ENCODE results near the gene GRIPAP1. TPM values are rescaled to one million over a fixed set of nuclear protein-coding genes. Genes with fewer than 3 reads are reported as not detected.

GRIPAP1 gene
- total and polyA plus RNA-seq, 2 of the 13 experiments (the other 11 are each of a cell fraction or from before 2014, with no cell fraction given): 16.1 to 22.6 TPM

DNA sequence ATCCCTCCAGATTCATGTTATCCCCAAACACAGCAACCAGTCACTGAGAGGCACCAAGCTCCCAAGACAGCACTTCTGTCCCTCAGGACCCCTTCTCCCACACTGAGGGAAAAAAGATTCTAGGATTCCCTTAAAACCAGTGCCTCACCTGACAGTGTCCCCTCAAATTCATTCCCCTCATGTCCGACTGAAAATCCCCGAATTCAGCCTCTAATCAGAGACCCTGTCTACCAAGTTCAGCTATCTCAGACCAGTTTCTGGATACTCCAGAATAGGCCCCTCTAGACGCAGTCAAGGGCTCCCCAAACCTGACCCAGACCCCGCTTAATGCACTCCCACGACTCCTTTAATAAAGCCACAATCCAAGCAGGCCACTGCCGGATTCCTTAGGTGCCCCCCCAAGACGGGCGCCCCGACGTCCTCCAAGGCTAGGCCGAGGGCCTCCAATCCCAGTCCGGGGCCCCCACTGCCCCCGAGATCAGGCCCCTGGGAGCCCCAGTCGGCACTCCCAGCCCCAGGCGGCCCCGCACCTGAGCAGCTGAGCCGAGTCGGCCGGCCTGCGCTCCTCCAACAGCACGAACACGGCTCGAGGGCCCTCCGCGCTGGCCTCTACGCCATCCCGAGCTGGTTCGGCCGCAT lies 40.6 kb upstream of the GRIPAP1 start:
- Histone ChIP-seq H3K9me3 (ENCODE audit: low read length) (no peaks in the 10 kb centered on the region), H3K9ac (ENCODE audit: insufficient read depth, low read depth, low read length) (peak overlapping the region; percentile 84), H3K27me3 (ENCODE audit: control insufficient read depth in 1 of 2, insufficient read depth in 2 of 2, low read length in 2 of 2) (no peaks in the 10 kb centered on the region; a peak in 1 of 5 replicates), H3K36me3 (replicated peaks in 1 of 2; ENCODE audit: control insufficient read depth in 1 of 2, insufficient read depth in 2 of 2, low read length in 2 of 2) (peaks cover 4 to 12% of the 10 kb centered on the region in 2 experiments; a peak in 3 of 5 replicates), H3K4me1 (ENCODE audit: insufficient read depth, low read length) (peaks cover 41% of the 10 kb centered on the region), H3K79me2 (ENCODE audit: insufficient read depth, low read length) (peaks cover 20% of the 10 kb centered on the region), H3K4me2 (ENCODE audit: low read depth, low read length) (peak overlapping the region; percentile 85), H2AFZ (ENCODE audit: low read length) (no peak overlapping the region), H3K27ac (ENCODE audit: extremely low read length, insufficient read depth, low read length) (peak overlapping the region; percentile 66), H4K20me1 (ENCODE audit: insufficient read depth, low read length) (no peaks in the 10 kb centered on the region), H3K4me3 (replicated peaks in 1 of 3; ENCODE audit: insufficient read depth in 1 of 3, low read depth in 2 of 3, low read length in 3 of 3) (peak overlapping the region; percentile 73 to 82 (median 78))
- intact Hi-C loops (cut with micrococcal nuclease; ENCODE audit: unreplicated experiment): loop anchor here (2.0 to 5.0 kb wide), 2 partner anchors 58 to 85 kb away; partner anchors contain the start of gene OTUD5
- ChIA-PET CTCF (ENCODE audit: low intra/inter-chr PET ratio, low total read pairs) (no interaction called here), POLR2A (interaction anchor here (0.7 to 3.4 kb wide), 8 partner anchors 11 to 148 kb away, joined by 3 to 20 read pairs (median 6); partner anchors contain the start of genes GRIPAP1 and OTUD5)
- TF ChIP-seq SRY (CRISPR knock-in tag; IDR thresholded peaks at IDR 0.05): 0 out of 2 replicates have a peak, but pooled peaks have one; percentile 40
- TF ChIP-seq HNF4G (IDR thresholded peaks at IDR 0.05; ENCODE audit: borderline replicate concordance, low read depth, low read length): no peak
- no peak for TF ChIP-seq HNF4G (CRISPR knock-in tag; IDR thresholded peaks at IDR 0.05; ENCODE audit: borderline replicate concordance, low read depth)
- TF ChIP-seq, protein P1, sequence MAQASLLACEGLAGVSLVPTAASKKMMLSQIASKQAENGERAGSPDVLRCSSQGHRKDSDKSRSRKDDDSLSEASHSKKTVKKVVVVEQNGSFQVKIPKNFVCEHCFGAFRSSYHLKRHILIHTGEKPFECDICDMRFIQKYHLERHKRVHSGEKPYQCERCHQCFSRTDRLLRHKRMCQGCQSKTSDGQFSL (CRISPR knock-in tag; IDR thresholded peaks at IDR 0.05): 0 out of 2 replicates have a peak, but pooled peaks have one; percentile 28
- no peak for TF ChIP-seq ERF (CRISPR knock-in tag; IDR thresholded peaks at IDR 0.05)
- TF ChIP-seq ZNF768 (CRISPR knock-in tag; IDR thresholded peaks at IDR 0.05): peak; percentile 61; the same call in 1 of the 2 replicates
- no peak for TF ChIP-seq BRCA1 (CRISPR knock-in tag; IDR thresholded peaks at IDR 0.05)
- TF ChIP-seq TBX2 (CRISPR knock-in tag; IDR thresholded peaks at IDR 0.05; ENCODE audit: borderline replicate concordance): peak; percentile 16; the same call in 1 of the 2 replicates
- TF ChIP-seq, protein P2, sequence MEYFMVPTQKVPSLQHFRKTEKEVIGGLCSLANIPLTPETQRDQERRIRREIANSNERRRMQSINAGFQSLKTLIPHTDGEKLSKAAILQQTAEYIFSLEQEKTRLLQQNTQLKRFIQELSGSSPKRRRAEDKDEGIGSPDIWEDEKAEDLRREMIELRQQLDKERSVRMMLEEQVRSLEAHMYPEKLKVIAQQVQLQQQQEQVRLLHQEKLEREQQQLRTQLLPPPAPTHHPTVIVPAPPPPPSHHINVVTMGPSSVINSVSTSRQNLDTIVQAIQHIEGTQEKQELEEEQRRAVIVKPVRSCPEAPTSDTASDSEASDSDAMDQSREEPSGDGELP (IDR thresholded peaks at IDR 0.05; ENCODE audit: borderline replicate concordance, low read depth): 0 out of 2 replicates have a peak, but pooled peaks have one; percentile 21
- peak; percentile 63; the same call in 1 of the 2 replicates for TF ChIP-seq ZNF777 (CRISPR knock-in tag; IDR thresholded peaks at IDR 0.05)
- TF ChIP-seq, protein P3, sequence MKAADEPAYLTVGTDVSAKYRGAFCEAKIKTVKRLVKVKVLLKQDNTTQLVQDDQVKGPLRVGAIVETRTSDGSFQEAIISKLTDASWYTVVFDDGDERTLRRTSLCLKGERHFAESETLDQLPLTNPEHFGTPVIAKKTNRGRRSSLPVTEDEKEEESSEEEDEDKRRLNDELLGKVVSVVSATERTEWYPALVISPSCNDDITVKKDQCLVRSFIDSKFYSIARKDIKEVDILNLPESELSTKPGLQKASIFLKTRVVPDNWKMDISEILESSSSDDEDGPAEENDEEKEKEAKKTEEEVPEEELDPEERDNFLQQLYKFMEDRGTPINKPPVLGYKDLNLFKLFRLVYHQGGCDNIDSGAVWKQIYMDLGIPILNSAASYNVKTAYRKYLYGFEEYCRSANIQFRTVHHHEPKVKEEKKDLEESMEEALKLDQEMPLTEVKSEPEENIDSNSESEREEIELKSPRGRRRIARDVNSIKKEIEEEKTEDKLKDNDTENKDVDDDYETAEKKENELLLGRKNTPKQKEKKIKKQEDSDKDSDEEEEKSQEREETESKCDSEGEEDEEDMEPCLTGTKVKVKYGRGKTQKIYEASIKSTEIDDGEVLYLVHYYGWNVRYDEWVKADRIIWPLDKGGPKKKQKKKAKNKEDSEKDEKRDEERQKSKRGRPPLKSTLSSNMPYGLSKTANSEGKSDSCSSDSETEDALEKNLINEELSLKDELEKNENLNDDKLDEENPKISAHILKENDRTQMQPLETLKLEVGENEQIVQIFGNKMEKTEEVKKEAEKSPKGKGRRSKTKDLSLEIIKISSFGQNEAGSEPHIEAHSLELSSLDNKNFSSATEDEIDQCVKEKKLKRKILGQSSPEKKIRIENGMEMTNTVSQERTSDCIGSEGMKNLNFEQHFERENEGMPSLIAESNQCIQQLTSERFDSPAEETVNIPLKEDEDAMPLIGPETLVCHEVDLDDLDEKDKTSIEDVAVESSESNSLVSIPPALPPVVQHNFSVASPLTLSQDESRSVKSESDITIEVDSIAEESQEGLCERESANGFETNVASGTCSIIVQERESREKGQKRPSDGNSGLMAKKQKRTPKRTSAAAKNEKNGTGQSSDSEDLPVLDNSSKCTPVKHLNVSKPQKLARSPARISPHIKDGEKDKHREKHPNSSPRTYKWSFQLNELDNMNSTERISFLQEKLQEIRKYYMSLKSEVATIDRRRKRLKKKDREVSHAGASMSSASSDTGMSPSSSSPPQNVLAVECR (CRISPR knock-in tag; IDR thresholded peaks at IDR 0.05; ENCODE audit: borderline replicate concordance): peak; percentile 6; the same call in 1 of the 2 replicates
- peak; percentile 50 for TF ChIP-seq ZFY (CRISPR knock-in tag; IDR thresholded peaks at IDR 0.05)
- no peak for TF ChIP-seq U2AF2 (IDR thresholded peaks at IDR 0.05; ENCODE audit: low read depth, low read length)
- TF ChIP-seq, protein P4, sequence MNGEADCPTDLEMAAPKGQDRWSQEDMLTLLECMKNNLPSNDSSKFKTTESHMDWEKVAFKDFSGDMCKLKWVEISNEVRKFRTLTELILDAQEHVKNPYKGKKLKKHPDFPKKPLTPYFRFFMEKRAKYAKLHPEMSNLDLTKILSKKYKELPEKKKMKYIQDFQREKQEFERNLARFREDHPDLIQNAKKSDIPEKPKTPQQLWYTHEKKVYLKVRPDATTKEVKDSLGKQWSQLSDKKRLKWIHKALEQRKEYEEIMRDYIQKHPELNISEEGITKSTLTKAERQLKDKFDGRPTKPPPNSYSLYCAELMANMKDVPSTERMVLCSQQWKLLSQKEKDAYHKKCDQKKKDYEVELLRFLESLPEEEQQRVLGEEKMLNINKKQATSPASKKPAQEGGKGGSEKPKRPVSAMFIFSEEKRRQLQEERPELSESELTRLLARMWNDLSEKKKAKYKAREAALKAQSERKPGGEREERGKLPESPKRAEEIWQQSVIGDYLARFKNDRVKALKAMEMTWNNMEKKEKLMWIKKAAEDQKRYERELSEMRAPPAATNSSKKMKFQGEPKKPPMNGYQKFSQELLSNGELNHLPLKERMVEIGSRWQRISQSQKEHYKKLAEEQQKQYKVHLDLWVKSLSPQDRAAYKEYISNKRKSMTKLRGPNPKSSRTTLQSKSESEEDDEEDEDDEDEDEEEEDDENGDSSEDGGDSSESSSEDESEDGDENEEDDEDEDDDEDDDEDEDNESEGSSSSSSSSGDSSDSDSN (CRISPR knock-in tag; IDR thresholded peaks at IDR 0.05): peak; percentile 45
- 0 out of 2 replicates have a peak, but pooled peaks have one; percentile 9 for TF ChIP-seq PHF20 (CRISPR knock-in tag; IDR thresholded peaks at IDR 0.05)
- DNase-seq (ENCODE audit: low spot score): no peak
- WGBS (ENCODE audit: low lambda C conversion rate): 0% methylated on average over 1 of the region's 29 CpGs
- peak; percentile 15 for FAIRE-seq
- in situ Hi-C loops (cut with HindIII; ENCODE audit: extremely low pct_ligation_motif_present, low pct_unique_long_range_greater_than_20kb): no loop called here
- no TSS peak for BruUV-seq (replicated peaks)
- ATAC-seq: peak; percentile 20
